SU-DHL-6 (cell line): ENCODE measurements around the gene DOC2B.

ENCODE experiments used
- CTCF ChIP-seq: fragments of 200-600 bp; sonication (generic); IDR thresholded peaks from one replicate; pipeline ENCODE4 v1.5.1; 2017; ENCODE audit warnings: antibody characterized with exemption, mild to moderate bottlenecking, low read length, moderate library complexity; ENCODE audit not compliant: insufficient read depth, poor library complexity, severe bottlenecking
- EZH2phosphoT487 ChIP-seq: fragments of 200-600 bp; sonication (generic), shearing (Covaris generic); conservative IDR thresholded peaks from 2 replicates; pipeline ENCODE4 v1.6.1; 2018; ENCODE audit warnings: mild to moderate bottlenecking, antibody characterized with exemption, low read length, moderate library complexity, mixed read lengths

GRCh38 chr17:146546-146945 lies 34.9 kb downstream of the DOC2B start:
- TF ChIP-seq CTCF (no peak), EZH2phosphoT487 (no peak)
